Hepatocyte (in vitro differentiated cells): Measurements from ENCODE around the gene NRDC. TPM values are rescaled to one million over a fixed set of nuclear protein-coding genes. Genes with fewer than 3 reads are reported as not detected.

ENCODE experiments used
- DNase-seq: peaks from one replicate; pipeline ENCODE4 v3.0.0-alpha.2; 2016; ENCODE audit warnings: low spot score
- H2AFZ ChIP-seq: fragments of 200-600 bp; sonication (generic); 2 replicates; pipeline ENCODE4 v1.6.0; 2016; ENCODE audit warnings: antibody characterized with exemption, mild to moderate bottlenecking
- H3K27ac ChIP-seq: fragments of 200-600 bp; sonication (generic); 2 replicates; pipeline ENCODE4 v1.5.1; 2016; ENCODE audit warnings: mild to moderate bottlenecking
- H3K27me3 ChIP-seq: fragments of 200-600 bp; sonication (generic); 2 replicates; pipeline ENCODE4 v1.6.1; 2016
- H3K36me3 ChIP-seq: fragments of 200-600 bp; sonication (generic); replicated peaks from 2 replicates; pipeline ENCODE4 v1.5.1; 2016; ENCODE audit warnings: low read depth; ENCODE audit not compliant: insufficient read depth
- H3K4me1 ChIP-seq: fragments of 200-600 bp; sonication (generic); 2 replicates; pipeline ENCODE4 v1.5.1; 2016; ENCODE audit warnings: mild to moderate bottlenecking, moderate library complexity; ENCODE audit not compliant: insufficient read depth
- H3K4me2 ChIP-seq: fragments of 200-600 bp; sonication (generic); 2 replicates; pipeline ENCODE4 v1.6.0; 2016
- H3K4me3 ChIP-seq: fragments of 200-600 bp; sonication (generic); 2 replicates; pipeline ENCODE4 v1.5.1; 2016; ENCODE audit warnings: mild to moderate bottlenecking
- H3K79me2 ChIP-seq: fragments of 200-600 bp; sonication (generic); 2 replicates; pipeline ENCODE4 v1.6.0; 2017; ENCODE audit warnings: mild to moderate bottlenecking
- H3K9me2 ChIP-seq: fragments of 200-600 bp; sonication (generic); replicated peaks from 2 replicates; pipeline ENCODE4 v1.6.0; 2017; ENCODE audit warnings: mild to moderate bottlenecking; ENCODE audit not compliant: insufficient read depth
- H3K9me3 ChIP-seq: fragments of 200-600 bp; sonication (generic); 2 replicates; pipeline ENCODE4 v1.5.1; 2016; ENCODE audit warnings: low read depth, mild to moderate bottlenecking
- H4K20me1 ChIP-seq: fragments of 200-600 bp; sonication (generic); 2 replicates; pipeline ENCODE4 v1.6.0; 2016; ENCODE audit warnings: mild to moderate bottlenecking; ENCODE audit not compliant: insufficient read depth, poor library complexity, severe bottlenecking
- EZH2 ChIP-seq: fragments of 200-600 bp; sonication (generic); IDR thresholded peaks from 2 replicates; pipeline ENCODE4 v1.6.1; 2016; ENCODE audit warnings: antibody characterized with exemption, mild to moderate bottlenecking, borderline replicate concordance
- EZH2phosphoT487 ChIP-seq: fragments of 200-600 bp; sonication (generic); IDR thresholded peaks from one replicate; pipeline ENCODE4 v1.6.1; 2018; ENCODE audit warnings: antibody characterized with exemption, mild to moderate bottlenecking, low read depth, moderate library complexity; ENCODE audit not compliant: unreplicated experiment, severe bottlenecking
- WGBS: methylation state at CpG from one replicate; pipeline ENCODE4 v1.1.6; 2016; ENCODE audit warnings: low lambda C conversion rate; ENCODE audit errors: missing lambda C conversion rate; 5-methylcytosine and 5-hydroxymethylcytosine counted together
- polyA plus RNA-seq: library from polyadenylated mRNA; unstranded; fragments of >200 nt; fragmentation: Nextera tagmentation; extraction: Ambion mirVana; gene quantifications from 2 replicates; pipeline ENCODE4 v1.2.1, GENCODE V29; 2016
- total RNA-seq: library from RNA; depleted of rRNA; stranded (reverse); fragments of >200 nt; gene quantifications from 2 replicates; pipeline ENCODE4 v1.2.3, GENCODE V29; 2014
- TF ChIP-seq, protein P1 (sequence below): fragments of 200-600 bp; sonication (generic); IDR thresholded peaks from 2 replicates; pipeline ENCODE4 v1.5.1; 2016; ENCODE audit warnings: antibody characterized with exemption, mild to moderate bottlenecking; ENCODE audit not compliant: poor library complexity

Gene NRDC
- total and polyA plus RNA-seq, 2 experiments from 2014 or later, result 82.2 to 89.4 TPM

DNA sequence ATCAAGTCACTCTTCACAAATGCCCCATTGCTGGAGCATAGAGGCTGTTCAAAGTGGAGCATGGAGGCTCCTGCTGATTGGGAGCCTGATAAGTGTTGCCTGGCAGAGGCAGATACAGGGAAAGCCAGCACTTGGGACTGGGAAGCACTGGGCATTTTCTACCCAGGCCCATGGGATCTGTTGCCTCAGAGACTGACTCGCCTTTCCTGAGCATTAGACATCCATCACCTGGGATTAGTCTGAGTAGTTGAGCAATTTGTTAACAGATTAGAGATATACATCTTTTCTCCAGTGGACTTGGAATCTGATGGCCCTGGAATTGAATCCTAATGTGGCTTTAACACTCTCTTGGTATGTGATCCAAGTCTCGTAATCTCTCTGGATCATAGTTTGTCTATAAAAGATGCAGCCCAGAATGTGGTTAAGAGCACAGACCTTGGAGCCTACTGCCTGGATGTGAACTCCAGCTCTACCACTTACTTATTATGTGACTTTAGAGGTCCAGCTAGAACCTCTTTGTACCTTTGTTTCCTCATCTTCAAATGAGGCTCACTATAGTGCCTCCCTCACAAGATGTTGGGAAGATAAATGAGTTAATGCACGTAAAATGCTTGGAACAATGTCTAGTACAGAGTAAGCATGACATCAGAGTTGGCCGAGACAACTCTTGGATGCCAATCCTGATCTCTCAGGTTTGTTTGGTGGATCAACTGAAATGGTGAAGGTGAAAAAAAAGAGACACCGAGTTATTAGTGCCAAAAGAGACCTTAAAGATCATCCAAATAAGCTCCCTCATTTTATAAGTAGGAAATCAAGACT is 38.3 kb upstream of the NRDC start:
- H3K36me3 ChIP-seq, result no peaks in the 10 kb centered on the region
- H2AFZ ChIP-seq, result no peak overlapping the region
- 80% methylated on average over 5 of the region's 5 CpGs for WGBS
- no peak for DNase-seq
- H3K9me2 ChIP-seq, result no peaks in the 10 kb centered on the region
- H4K20me1 ChIP-seq, result no peaks in the 10 kb centered on the region
- H3K4me1 ChIP-seq, result no peaks in the 10 kb centered on the region
- H3K27ac ChIP-seq, result no peak overlapping the region
- H3K27me3 ChIP-seq, result peaks cover 5% of the 10 kb centered on the region
- no peak overlapping the region for H3K4me2 ChIP-seq
- H3K9me3 ChIP-seq, result no peaks in the 10 kb centered on the region
- TF ChIP-seq EZH2, result no peak
- TF ChIP-seq, protein P1, sequence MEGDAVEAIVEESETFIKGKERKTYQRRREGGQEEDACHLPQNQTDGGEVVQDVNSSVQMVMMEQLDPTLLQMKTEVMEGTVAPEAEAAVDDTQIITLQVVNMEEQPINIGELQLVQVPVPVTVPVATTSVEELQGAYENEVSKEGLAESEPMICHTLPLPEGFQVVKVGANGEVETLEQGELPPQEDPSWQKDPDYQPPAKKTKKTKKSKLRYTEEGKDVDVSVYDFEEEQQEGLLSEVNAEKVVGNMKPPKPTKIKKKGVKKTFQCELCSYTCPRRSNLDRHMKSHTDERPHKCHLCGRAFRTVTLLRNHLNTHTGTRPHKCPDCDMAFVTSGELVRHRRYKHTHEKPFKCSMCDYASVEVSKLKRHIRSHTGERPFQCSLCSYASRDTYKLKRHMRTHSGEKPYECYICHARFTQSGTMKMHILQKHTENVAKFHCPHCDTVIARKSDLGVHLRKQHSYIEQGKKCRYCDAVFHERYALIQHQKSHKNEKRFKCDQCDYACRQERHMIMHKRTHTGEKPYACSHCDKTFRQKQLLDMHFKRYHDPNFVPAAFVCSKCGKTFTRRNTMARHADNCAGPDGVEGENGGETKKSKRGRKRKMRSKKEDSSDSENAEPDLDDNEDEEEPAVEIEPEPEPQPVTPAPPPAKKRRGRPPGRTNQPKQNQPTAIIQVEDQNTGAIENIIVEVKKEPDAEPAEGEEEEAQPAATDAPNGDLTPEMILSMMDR, result no peak
- TF ChIP-seq EZH2phosphoT487, result no peak
- no peaks in the 10 kb centered on the region for H3K79me2 ChIP-seq
- H3K4me3 ChIP-seq, result no peak overlapping the region

- H3K27me3 ChIP-seq, result peaks cover 5% of the 10 kb centered on the region
- H3K4me1 ChIP-seq, result no peaks in the 10 kb centered on the region
- H3K9me3 ChIP-seq, result no peaks in the 10 kb centered on the region
- no peaks in the 10 kb centered on the region for H3K79me2 ChIP-seq
- no peak for DNase-seq
- no peak for TF ChIP-seq EZH2
- TF ChIP-seq, protein P1, result no peak
- no peak for TF ChIP-seq EZH2phosphoT487
- no peak overlapping the region for H3K27ac ChIP-seq
- H3K4me3 ChIP-seq, result no peak overlapping the region
- no peaks in the 10 kb centered on the region for H3K36me3 ChIP-seq
- no peaks in the 10 kb centered on the region for H3K9me2 ChIP-seq
- no peaks in the 10 kb centered on the region for H4K20me1 ChIP-seq
- no peak overlapping the region for H2AFZ ChIP-seq
- H3K4me2 ChIP-seq, result no peak overlapping the region
- WGBS, result 86% methylated on average over 3 of the region's 3 CpGs
Observed at GRCh38 chr1:51915951-51916350, 37.4 kb upstream of the NRDC start.

DNA sequence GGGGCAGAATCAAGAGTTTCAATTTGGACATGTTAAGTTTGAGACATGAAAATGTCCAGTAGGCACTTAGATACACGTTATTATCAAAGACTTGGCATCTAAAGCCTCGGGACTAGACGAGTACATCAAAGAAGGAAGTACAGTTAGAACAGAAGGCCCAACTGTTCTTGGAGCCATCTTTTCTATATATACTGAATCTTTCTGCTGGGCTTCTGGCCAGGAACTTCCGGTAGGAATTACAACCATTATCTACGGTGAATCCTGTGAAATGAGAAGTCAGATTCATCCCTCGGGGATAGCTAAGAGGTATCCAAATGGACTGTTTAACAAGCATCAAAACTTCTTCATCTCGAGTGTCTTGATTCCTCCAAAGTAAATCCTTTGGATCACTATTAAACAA is 34.4 kb upstream of the NRDC start:
- no peaks in the 10 kb centered on the region for H4K20me1 ChIP-seq
- H3K27me3 ChIP-seq, result peaks cover 5% of the 10 kb centered on the region
- no peaks in the 10 kb centered on the region for H3K36me3 ChIP-seq
- no peaks in the 10 kb centered on the region for H3K4me1 ChIP-seq
- no peaks in the 10 kb centered on the region for H3K9me2 ChIP-seq
- H3K4me2 ChIP-seq, result no peak overlapping the region
- no peak overlapping the region for H3K27ac ChIP-seq
- TF ChIP-seq EZH2phosphoT487, result no peak
- TF ChIP-seq, protein P1, result no peak
- H3K79me2 ChIP-seq, result no peaks in the 10 kb centered on the region
- no peak overlapping the region for H2AFZ ChIP-seq
- no peaks in the 10 kb centered on the region for H3K9me3 ChIP-seq
- H3K4me3 ChIP-seq, result no peak overlapping the region
- DNase-seq, result no peak
- WGBS, result 71% methylated on average over 7 of the region's 7 CpGs
